RKO (cell line): ENCODE measurements around the gene MAST3.
A peak's percentile ranks its signal among the peaks of the same experiment; 100 is the strongest.

Source experiments
- DNase-seq: peaks from one replicate; pipeline ENCODE4 v3.0.0-alpha.2; 2016; ENCODE audit warnings: low spot score

Gene MAST3

DNA sequence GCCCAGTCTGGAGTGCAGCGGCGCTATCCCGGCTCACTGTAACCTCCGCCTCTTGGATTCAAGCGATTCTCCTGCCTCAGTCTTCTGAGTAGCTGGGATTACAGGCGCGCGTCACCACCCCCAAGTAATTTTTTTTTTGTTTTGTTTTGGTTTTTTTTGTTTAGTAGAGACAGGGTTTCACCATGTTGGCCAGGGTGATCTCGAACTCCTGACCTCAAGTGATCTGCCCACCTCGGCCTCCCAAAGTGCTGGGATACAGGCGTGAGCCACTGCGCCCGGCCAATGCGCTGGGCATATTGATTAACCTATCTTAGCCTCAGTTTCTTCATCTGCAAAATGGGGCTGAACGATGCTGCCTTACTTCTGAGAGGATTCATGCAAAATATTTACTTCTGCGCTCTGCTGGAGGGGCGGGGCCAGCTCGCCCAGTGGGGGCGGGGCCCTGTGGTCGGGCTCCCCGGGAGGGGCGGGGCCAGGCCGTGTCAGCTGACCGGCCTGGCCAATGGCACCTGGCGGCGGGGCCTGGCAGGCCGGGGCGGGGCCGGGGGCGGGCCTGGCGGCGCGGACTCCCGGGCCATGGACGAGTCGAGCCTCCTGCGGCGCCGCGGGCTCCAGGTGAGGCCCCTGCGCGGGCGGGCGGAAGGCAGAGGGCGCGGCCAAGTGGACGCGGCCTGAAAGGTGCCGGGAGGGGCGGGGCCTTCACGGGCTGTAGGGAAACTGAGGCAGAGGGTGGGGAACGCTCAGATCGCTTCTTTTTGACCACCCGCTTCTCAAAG lies at the start of gene MAST3:
TSS of gene MAST3 (plus strand) at position 562 of the 776 bp plus-strand sequence. CDS start at position 577, 15 bp downstream.
- DNase-seq = peak; percentile 89

DNA sequence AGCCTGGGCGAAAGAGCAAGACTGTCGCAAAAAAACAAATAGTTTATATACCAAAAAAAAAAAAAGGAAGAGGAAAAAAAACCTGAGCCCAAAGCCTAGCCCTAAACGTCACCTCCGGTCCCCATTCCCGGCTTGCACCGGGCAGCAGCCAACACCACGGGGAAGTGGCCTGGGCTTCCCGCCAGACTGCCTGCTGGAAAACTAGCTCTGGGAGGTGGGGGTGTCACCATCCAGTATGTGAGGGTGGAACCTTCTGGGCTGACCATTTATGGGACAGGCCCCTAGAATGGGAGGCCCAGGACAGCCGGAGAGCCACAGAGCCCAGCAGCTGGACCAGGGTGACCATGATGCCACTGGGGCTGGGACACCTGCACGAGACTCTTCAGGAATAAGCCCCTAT lies 48.2 kb upstream of the MAST3 start:
- no peak for DNase-seq

DNA sequence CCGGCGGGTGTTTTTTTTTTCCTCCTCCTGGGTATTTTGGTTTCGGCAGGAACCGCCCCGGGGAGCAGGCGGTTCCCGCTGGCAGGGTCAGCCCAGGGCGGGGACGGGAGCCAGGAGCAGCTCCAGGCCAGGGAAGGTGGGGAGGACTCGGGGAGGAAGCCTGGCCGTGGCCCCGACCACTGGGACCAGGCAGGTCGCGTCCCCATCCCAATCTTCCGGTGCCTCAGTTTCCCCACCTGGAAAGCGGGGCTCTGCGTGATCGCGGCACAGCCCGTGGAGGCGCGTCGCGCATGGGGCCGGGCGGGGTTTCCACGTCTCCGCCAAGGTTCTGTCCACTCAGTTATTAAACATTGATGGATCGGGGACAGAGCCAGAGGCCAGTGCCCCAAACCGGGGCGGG lies 45.7 kb upstream of the MAST3 start:
- DNase-seq = no peak

DNA sequence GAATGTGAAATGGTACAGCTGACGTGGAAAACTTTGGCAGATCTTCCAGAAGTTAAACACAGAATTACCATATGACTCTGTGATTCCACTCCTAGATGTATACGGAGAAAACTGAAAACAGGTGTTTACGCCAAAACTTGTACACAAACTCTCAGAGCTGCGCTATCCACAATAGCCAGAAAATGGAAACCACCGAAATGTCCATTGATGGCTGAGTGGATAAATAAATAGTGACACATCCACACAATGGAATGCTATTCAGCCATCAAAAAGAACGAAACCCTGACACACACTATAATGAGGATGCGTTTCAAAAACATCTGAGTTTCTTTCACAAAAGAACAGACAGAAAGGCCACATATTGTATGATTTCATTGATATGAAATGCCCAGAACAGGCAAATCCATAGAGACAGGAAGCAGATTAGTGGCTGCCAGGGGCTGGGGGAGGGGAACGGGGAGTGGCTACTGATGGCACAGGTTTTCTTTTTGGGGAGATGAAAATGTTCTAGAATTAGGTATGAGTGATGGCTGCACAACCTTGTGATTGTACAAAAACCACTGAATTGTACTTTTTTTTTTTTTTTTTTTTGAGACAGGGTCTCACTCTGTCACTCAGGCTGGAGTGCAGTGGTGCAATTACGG lies 43.9 kb upstream of the MAST3 start:
- DNase-seq = no peak

DNA sequence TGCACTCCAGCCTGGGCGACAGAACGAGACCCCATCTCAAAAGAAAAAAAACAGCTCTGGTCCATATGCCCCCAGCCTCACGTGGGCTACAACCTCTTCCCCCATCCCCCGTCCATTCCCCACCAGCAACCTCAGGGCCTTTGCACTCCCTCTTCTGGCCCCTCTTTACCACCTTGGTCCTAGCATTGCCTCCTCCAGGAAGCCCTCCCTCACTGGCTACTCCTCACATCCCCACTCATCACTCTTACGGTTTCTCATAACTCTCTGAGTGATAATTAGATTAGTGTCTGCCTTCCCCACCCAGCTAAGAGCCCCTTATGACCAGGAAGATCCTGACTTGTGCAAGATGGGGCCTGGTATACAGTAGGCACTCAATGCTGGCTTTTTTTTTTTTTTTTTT lies 41.6 kb upstream of the MAST3 start:
- no peak for DNase-seq

DNA sequence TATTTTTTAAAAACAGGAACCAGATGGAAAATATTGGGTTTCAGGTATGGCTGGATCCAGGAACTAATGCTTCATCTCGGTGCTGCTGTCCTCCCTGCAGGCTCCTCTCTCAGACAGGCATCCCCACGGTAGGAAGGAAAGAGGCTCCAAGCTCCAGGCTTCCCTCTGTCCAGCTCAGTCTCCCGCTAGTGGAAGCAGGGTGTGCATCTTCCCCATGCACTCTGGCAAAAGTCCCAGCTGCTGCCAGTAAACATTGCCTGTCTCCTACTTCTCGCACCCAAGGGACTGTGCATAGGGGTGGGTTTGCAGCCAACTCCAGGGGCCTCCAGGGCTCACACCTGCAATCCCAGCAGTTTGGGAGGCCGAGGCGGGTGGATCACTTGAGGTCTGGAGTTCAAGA lies 40.0 kb upstream of the MAST3 start:
- no peak for DNase-seq

DNA sequence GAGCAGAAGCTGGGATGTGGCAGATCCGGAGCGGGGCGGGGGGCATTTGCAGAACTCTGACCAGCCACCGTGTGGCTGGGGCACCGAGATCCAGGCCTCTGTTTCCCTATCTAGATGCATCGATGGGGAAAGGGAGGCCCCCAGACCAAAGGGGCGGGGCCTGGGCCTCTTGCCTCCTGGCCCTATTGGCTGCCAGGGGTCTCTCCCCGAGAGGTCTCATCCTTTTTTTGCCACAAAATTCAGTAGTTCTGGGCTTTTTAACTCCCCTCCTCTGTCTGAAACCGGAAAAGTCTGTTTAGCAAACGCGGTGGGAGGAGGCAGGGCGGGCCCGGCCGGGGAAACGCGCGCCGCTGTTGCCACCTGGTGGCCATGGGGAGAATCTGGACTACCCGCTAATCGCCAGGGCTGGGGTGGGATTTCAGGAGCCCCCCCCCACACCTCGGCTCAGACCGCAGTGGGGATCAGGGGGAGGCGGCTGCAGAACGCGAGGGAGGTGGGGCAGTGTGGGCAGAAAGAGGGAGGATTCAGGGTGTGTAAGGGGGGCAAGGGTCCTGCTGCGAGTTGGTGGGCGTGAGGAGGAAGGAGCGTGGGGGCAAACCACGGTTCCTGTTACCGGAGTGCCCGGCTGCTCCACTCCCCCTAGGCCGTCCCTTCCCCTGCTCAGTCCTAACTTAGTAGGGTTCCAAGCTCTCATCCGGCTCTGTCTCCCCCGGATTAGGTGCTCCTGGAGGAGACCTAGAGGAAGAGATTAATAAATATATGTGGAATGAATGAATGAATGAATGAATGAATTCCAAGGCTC lies 39.2 kb upstream of the MAST3 start:
- peak; percentile 77 for DNase-seq

DNA sequence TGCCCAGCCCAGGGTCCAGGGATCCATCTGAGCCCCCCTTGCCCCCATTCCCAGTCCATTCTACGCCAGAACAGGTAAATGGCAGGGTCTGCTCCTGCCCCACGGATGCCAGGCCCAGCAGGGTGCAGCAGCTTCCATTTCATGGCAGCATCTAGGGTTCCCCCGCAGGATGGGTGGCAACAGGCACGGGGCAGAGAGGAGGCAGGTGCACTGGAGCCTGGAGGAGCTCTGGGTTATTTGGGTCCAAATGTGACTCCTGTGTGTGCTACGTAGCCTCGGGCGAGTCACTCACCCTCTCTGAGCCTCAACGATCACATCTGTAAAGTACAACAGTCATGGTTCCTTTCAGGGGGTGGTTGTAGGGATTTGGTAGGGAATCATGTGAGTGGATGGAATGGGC lies 38.3 kb upstream of the MAST3 start:
- no peak for DNase-seq

DNA sequence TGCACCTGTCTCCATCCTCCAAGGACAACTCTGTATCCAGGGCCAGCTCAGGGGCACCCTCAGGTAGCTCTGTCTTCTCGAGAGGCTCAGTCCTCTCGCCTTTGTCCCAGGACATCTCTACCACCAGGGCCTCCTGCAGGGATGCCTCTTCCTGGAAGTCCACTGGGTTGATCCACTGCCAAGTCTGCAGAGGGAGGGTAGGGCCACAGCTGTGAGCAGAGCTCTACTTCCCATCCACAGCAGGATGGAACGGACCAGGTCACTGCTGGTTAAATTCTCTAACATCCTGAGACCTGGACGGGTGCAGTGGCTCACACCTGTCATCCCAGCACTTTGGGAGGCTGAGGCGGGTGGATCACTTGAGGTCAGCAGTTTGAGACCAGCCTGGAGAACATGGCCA lies 37.7 kb upstream of the MAST3 start:
- no peak for DNase-seq

DNA sequence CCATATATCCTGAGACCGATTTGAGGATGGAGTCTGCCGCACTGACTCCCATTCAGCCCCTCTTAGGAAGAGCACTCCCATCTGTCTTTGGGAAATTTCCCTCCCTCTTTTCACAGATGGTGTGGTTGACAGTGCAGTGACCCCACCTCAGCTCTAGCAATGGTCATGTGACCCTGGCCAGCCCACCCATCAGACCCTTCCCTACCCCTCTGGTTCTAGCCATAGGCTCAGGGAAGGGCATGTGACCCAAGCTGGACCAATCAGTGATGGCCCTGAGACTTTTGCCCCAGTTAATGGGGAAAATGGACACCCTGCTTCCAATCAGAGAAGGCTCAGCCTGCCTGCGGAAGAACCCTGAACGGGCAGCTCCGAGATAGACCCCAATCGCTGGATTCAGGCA lies 37.1 kb upstream of the MAST3 start:
- DNase-seq = no peak

DNA sequence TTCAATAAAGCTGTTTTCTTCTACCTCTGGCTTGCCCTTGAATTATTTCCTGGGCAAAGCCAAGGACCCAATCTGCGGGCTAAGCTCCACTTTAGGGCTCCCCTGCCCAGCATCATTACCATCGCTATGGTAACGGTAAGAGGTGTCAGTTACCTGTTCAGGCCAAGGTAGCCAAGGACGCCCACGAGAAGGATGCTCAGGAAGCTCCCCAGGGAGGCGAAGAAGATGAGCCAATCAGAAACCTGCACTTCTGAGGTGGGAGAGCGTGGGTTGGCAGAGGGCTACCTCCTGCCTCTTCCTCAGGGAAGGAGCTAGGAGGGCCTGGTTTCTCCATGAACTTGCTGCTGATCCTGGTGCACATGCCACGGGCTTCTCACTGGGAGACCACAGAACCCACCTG lies 35.5 kb upstream of the MAST3 start:
- DNase-seq = no peak

DNA sequence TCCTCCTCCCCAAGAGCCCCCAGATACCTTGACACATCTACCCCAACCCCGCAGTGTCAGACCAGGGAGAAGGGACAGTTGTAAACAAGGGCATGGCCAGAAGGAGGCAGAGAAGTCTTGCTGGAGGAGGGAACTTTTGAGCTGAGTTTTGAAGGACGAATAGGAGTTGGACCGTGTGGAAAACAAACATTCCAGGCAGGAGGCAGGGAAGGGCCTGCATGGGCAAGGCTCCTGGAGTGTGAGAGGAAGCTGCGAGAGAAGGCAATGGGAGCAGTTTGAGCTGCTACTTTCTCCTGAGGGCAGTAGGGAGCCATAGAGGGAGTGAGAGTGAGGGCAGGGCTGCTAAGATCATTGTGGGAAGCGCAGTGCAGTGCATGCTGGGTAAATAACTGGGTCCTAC lies 34.1 kb upstream of the MAST3 start:
- no peak for DNase-seq

DNA sequence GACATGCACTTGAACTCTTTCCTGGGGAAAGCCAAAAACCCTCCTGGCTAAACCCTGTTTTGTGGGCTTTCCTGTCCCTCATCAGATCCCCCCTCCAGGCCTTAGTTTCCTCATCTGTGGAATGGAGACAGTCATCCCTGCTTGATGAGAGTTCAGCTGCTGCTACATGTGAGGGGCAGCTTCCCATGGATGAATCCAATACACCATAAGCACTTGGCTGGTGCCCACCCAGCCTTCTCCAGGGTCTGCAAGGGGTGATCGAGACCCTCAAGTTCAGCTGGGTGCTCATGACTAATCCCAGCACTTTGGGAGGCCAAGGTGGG lies 32.4 kb upstream of the MAST3 start:
- no peak for DNase-seq

DNA sequence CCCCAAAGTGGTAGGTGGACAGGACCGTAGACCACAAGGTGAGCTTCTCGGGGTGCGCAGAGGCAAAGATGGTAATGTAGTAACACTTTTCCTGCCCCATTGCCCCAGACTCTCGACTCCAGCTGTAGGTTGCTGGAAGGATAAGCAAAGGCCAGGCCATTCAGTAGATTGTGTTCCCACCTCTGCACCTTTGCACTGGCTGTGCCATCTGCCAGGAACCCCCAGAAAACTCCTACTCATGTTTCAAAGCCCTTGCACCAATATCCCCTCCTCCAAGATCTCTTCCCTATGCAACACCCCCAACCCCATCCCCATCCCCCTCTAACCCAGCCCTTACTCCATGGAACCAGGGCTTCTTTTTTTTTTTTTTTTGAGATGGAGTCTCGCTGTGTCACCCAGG lies 29.2 kb upstream of the MAST3 start:
- no peak for DNase-seq

DNA sequence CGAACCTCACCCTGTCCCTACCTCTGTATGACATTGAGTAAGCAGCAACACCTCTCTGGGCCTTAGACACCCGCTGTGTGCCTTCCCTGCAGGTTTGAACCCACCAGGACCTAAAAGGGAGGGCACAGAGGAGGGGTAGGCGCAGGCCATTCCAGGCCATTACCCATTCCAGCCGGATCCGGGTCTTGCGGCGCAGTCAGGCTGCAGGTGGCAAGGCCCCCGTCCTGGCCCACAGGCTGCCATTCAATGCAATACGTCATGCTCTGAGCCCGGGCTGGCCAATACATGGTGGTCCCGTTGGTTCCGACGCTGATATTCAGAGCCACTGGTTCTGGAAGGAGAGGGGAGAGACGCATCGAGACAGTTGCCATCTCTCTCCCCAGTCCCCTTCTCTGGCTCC lies 28.2 kb upstream of the MAST3 start:
- no peak for DNase-seq

DNA sequence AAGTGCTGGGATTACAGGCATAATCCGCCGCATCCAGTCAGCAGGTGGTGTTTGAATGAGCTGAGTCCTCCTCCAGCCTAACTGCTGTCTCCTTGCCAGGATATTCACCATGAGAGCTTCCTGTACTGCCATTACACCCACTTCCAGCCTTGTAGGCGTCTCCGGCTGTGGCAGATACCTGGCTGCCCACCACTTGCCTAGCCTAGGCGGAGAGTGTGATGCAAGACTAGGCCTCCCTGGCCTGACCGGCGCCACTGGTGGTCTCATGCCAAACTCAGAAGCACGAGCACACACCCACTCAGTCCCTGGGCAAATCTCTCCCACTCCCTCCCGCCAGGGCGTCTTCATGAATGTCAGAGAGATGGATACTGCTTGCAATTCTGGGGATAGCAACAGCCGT lies 27.4 kb upstream of the MAST3 start:
- DNase-seq = no peak

DNA sequence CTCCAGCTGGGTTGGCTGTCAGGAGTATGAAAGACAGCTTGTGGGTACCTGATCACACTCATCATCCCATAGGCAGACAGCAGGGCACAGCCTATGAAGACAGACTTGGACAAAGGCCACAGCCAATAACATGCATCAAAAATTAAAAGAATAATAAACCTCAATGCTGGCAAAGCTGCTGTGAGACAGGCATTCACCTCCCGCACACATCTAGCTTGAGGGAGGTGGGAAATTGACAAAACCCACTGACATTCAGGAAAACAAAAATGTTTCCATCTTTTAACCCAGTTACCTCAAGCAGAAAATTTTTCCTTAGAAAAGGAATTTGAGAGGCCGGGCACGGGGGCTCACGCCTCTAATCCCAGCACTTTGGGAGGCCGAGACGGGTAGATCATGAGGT lies 25.2 kb upstream of the MAST3 start:
- DNase-seq = no peak

DNA sequence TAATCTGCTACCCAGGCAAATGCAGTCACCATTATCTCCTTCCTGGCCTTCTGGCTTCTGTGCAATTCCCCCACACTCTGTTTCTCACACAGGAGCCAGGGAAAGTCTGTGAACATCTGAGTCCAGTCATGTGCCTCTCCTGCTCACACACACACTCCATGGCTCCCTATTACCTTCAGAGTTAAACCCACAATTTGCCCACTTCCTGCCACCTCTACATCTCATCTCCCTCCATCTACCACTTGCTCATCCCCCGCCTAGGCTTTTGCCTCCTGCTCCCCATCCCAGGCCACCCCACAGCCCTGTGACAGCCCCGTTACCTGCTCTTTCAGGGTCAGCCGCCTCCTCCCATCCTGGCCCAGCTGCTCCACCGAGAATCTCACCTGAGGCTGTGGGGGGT lies 24.4 kb upstream of the MAST3 start:
- no peak for DNase-seq

DNA sequence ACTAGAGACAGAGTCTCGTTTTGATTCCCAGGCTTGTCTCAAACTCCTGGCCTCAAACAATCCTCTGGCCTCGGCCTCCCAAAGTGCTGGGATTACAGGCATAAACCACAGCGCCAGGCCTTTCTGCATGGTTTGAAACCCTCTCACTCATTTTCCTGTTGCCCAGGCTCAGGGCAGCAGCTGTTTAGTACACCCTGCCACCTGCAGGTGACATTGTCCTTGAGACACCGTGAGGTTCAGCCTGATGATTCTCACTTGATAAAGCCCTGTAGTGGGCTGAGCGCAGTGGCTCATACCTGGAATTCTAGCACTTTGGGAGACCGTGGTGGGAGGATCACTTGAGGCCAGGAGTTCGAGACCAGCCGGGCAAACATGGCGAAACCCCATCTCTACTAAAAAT lies 23.4 kb upstream of the MAST3 start:
- DNase-seq = no peak

DNA sequence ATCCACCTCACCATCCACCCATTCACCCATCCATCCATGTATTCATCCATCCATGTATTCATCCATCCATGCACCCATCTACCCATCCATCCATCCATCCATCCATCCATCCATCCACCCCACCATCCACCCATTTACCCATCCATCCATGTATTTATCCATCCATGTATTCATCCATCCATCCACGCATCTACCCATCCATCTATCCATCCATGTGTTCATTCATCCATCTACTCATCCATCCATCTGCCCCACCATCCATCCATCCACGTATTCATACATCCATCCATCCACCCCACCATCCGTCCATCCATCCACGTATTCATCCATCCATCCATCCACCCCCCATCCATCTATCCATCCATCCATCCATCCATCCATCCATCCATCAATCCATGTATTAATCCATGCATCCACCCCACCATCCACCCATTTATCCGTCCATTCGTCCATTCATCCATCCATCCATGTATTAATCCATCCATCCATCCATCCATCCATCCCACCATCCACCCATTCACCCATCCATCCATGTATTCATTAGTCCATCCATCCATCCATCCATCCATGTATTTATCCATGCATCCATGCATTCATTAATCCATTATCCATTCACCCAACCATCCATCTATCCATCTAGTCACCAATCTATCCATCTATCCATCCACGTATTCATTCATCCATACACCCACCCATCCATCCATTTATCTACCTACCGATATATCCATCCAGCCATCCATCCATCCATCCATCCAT lies 13.5 kb upstream of the MAST3 start:
- DNase-seq = no peak

DNA sequence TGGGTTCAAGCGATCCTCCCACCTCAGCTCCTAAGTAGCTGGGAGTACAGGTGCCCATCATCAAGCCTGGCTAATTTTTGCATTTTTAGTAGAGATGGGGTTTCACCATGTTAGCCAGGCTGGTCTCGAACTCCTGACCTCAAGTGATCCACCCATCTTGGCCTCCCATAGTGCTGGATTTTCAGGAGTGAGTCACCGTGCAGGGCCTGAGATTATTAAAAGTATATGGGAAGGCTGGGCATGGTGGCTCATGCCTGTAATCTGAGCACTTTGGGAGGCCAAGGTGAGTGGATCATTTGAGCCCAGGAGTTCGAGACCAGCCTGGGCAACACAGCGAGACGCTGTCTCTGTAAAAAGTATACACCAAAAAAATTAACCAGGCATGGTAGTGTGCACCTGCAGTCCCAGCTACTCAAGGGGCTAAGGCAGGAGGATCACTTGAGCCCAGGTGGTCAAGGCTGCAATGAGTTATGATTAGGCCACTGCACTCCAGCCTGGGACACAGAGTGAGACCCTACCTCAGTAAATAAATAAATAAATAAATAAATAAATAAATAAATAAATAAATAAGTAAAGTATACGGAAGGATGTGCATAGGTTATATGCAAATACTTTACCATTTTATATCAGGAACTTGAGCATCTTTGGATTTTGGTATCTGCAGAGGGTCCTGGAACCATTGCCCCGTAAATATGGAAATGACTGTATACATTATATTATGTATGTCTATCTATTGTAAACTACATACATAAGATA lies 11.7 kb upstream of the MAST3 start:
- no peak for DNase-seq

DNA sequence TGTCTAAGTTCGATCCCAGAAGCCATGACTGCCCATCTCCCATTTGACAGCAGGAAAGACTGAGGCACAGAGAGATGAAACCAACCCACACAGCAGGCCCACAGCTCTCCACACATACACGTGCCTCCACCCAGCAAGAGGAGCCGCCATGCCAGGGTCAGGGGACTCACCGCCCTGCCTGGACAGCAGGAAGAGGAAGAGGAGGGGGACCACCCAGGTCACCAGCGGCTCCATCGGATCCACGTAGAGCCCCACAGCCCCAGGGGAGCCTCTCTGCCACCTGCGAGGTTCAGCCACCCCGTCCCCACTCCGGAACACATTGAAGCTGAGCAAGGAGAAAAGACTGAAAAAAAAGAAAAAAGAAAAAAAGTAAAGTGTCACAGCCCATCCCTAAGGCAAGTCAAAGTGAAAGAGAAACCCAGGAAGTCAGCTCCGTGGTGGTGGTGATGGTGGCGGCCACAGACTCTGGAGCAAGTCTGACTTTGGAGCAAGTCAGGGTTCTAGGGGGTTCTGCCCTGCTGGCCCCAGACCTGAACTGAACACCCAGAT lies 10.9 kb upstream of the MAST3 start, which contains the start of gene IL12RB1:
TSS of gene IL12RB1 (minus strand) at position 345 of the 549 bp plus-strand sequence. CDS start at position 234, 111 bp downstream.
- DNase-seq = no peak
